ENCODE data around the gene UGT1A7. TPM values are rescaled to one million over a fixed set of nuclear protein-coding genes. Genes with fewer than 3 reads are reported as not detected.

Gene UGT1A7
- total RNA-seq, 1 experiment from 2014 or later, result 0.18 TPM

DNA sequence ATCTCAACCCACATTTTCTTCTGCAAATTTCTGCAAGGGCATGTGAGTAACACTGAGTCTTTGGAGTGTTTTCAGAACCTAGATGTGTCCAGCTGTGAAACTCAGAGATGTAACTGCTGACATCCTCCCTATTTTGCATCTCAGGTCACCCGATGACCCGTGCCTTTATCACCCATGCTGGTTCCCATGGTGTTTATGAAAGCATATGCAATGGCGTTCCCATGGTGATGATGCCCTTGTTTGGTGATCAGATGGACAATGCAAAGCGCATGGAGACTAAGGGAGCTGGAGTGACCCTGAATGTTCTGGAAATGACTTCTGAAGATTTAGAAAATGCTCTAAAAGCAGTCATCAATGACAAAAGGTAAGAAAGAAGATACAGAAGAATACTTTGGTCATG is 86.4 kb downstream of the UGT1A7 start:
- CTCF ChIA-PET, result no interaction called here
- BruUV-seq (replicated peaks), result no TSS peak

DNA sequence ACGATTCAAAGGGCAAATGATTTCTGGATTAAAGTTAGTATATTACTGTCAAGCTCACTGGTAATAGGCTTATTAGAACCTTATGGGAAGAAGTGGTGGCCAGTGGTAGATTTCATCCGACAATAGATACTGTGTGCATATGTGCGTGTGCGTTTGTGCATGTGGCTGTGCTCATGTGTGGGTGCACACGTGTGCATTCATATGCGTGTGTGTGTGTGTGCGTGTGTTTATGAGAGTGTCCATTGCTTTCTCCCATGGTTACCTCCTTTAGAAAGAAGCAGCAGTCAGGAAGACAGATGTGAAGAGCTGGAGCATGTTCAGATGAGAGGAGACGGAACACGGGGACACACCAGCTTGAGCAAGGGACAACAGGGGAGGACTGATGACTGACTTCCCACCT is 87.6 kb downstream of the UGT1A7 start:
- no TSS peak for BruUV-seq (replicated peaks)
- Mint-ChIP-seq H3K27me3 (ENCODE audit: insufficient read depth, unreplicated experiment) (no peaks in the 10 kb centered on the region), H3K36me3 (ENCODE audit: insufficient read depth, unreplicated experiment) (peaks cover 14% of the 10 kb centered on the region), H3K4me1 (ENCODE audit: low read depth, unreplicated experiment) (peaks cover under 1% of the 10 kb centered on the region), H3K4me3 (ENCODE audit: unreplicated experiment) (no peak overlapping the region), H3K27ac (ENCODE audit: unreplicated experiment) (no peak overlapping the region), H3K9me3 (ENCODE audit: unreplicated experiment) (no peaks in the 10 kb centered on the region)
- Histone ChIP-seq H3K27me3 (replicated peaks; ENCODE audit: control insufficient read depth, insufficient read depth, low read length) (no peaks in the 10 kb centered on the region), H3K4me3 (ENCODE audit: low read depth, low read length) (no peak overlapping the region), H3K4me1 (no peaks in the 10 kb centered on the region), H3K9me3 (no peaks in the 10 kb centered on the region), H3K36me3 (ENCODE audit: control insufficient read depth, insufficient read depth, low read length) (no peaks in the 10 kb centered on the region)
- POLR2A ChIA-PET, result no interaction called here
- no peak for DNase-seq
- intact Hi-C loops (cut with micrococcal nuclease; ENCODE audit: unreplicated experiment), result no loop called here
- CTCF ChIA-PET, result no interaction called here
- TF ChIP-seq, protein P1, sequence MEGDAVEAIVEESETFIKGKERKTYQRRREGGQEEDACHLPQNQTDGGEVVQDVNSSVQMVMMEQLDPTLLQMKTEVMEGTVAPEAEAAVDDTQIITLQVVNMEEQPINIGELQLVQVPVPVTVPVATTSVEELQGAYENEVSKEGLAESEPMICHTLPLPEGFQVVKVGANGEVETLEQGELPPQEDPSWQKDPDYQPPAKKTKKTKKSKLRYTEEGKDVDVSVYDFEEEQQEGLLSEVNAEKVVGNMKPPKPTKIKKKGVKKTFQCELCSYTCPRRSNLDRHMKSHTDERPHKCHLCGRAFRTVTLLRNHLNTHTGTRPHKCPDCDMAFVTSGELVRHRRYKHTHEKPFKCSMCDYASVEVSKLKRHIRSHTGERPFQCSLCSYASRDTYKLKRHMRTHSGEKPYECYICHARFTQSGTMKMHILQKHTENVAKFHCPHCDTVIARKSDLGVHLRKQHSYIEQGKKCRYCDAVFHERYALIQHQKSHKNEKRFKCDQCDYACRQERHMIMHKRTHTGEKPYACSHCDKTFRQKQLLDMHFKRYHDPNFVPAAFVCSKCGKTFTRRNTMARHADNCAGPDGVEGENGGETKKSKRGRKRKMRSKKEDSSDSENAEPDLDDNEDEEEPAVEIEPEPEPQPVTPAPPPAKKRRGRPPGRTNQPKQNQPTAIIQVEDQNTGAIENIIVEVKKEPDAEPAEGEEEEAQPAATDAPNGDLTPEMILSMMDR (IDR thresholded peaks at IDR 0.05; ENCODE audit: insufficient read depth in 1 of 2, low read depth in 1 of 2, low read length in 1 of 2, severe bottlenecking in 1 of 2, unreplicated experiment in 1 of 2), result no peak

More for the DNA sequence above, 86.4 kb downstream of the UGT1A7 start:
- Mint-ChIP-seq H3K4me1 (ENCODE audit: low read depth, unreplicated experiment) (peaks cover 9% of the 10 kb centered on the region), H3K36me3 (ENCODE audit: insufficient read depth, unreplicated experiment) (peaks cover 23% of the 10 kb centered on the region), H3K9me3 (ENCODE audit: unreplicated experiment) (no peaks in the 10 kb centered on the region), H3K4me3 (ENCODE audit: unreplicated experiment) (no peak overlapping the region), H3K27ac (ENCODE audit: unreplicated experiment) (no peak overlapping the region), H3K27me3 (ENCODE audit: insufficient read depth, unreplicated experiment) (no peaks in the 10 kb centered on the region)
- Histone ChIP-seq H3K4me1 (no peaks in the 10 kb centered on the region), H3K27me3 (replicated peaks; ENCODE audit: control insufficient read depth, insufficient read depth, low read length) (no peaks in the 10 kb centered on the region), H3K36me3 (ENCODE audit: control insufficient read depth, insufficient read depth, low read length) (no peaks in the 10 kb centered on the region), H3K4me3 (ENCODE audit: low read depth, low read length) (no peak overlapping the region), H3K9me3 (no peaks in the 10 kb centered on the region)
- intact Hi-C loops (cut with micrococcal nuclease; ENCODE audit: unreplicated experiment), result no loop called here
- no peak for DNase-seq
- POLR2A ChIA-PET, result no interaction called here
- TF ChIP-seq, protein P1 (IDR thresholded peaks at IDR 0.05; ENCODE audit: insufficient read depth in 1 of 2, low read depth in 1 of 2, low read length in 1 of 2, severe bottlenecking in 1 of 2, unreplicated experiment in 1 of 2), result no peak

DNA sequence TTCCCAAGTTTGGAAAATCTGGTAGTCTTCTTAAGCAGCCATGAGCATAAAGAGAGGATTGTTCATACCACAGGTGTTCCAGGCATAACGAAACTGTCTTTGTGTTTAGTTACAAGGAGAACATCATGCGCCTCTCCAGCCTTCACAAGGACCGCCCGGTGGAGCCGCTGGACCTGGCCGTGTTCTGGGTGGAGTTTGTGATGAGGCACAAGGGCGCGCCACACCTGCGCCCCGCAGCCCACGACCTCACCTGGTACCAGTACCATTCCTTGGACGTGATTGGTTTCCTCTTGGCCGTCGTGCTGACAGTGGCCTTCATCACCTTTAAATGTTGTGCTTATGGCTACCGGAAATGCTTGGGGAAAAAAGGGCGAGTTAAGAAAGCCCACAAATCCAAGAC is 90.5 kb downstream of the UGT1A7 start:
- ChIA-PET POLR2A (no interaction called here), CTCF (no interaction called here)
- H3K4me3 Mint-ChIP-seq (ENCODE audit: unreplicated experiment), result no peak overlapping the region
- H3K27me3 ChIP-seq (replicated peaks; ENCODE audit: control insufficient read depth, insufficient read depth, low read length), result no peaks in the 10 kb centered on the region
- intact Hi-C loops (cut with micrococcal nuclease; ENCODE audit: unreplicated experiment), result no loop called here
- H3K9me3 ChIP-seq, result no peaks in the 10 kb centered on the region
- H3K27ac Mint-ChIP-seq (ENCODE audit: unreplicated experiment), result no peak overlapping the region
- no TSS peak for BruUV-seq (replicated peaks)
- no peaks in the 10 kb centered on the region for H3K4me1 ChIP-seq
- H3K9me3 Mint-ChIP-seq (ENCODE audit: unreplicated experiment), result peaks cover 10% of the 10 kb centered on the region
- H3K4me1 Mint-ChIP-seq (ENCODE audit: low read depth, unreplicated experiment), result no peaks in the 10 kb centered on the region
- no peak overlapping the region for H3K4me3 ChIP-seq (ENCODE audit: low read depth, low read length)
- peaks cover 25% of the 10 kb centered on the region for H3K36me3 Mint-ChIP-seq (ENCODE audit: insufficient read depth, unreplicated experiment)
- no peaks in the 10 kb centered on the region for H3K36me3 ChIP-seq (ENCODE audit: control insufficient read depth, insufficient read depth, low read length)
- TF ChIP-seq, protein P1 (IDR thresholded peaks at IDR 0.05; ENCODE audit: insufficient read depth in 1 of 2, low read depth in 1 of 2, low read length in 1 of 2, severe bottlenecking in 1 of 2, unreplicated experiment in 1 of 2), result no peak
- DNase-seq, result no peak
- no peaks in the 10 kb centered on the region for H3K27me3 Mint-ChIP-seq (ENCODE audit: insufficient read depth, unreplicated experiment)
